SK-N-SH treated with all-trans-retinoic acid at 6 μM for 48 hours (cell line): ENCODE data around the gene ADAMTSL3.

ENCODE experiments used
- ATAC-seq: fragments of 200-7000 bp; cut with Tn5 transposase; 3 replicates; pipeline ENCODE4 v1.9.1; 2020; ENCODE audit warnings: mild to moderate bottlenecking, moderate library complexity
- ARNTL ChIP-seq: fragments of 450-650 bp; formaldehyde crosslinking; IDR thresholded peaks from 2 replicates; pipeline ENCODE4 v1.5.0; 2020; ENCODE audit warnings: low read depth, mild to moderate bottlenecking, moderate library complexity, borderline replicate concordance
- BACH2 ChIP-seq: fragments of 250-450 bp; sonication (Bioruptor Pico); IDR thresholded peaks from 2 replicates; pipeline ENCODE4 v1.9.0; 2021; ENCODE audit warnings: mild to moderate bottlenecking, borderline replicate concordance
- CREB5 ChIP-seq: fragments of 250-450 bp; sonication (Bioruptor Pico); IDR thresholded peaks from 2 replicates; pipeline ENCODE4 v1.5.1; 2020; ENCODE audit warnings: low read depth, mild to moderate bottlenecking, moderate library complexity
- CSDC2 ChIP-seq: fragments of 250-450 bp; sonication (Bioruptor Pico); IDR thresholded peaks from 2 replicates; pipeline ENCODE4 v1.5.0; 2020; ENCODE audit warnings: mild to moderate bottlenecking, moderate library complexity
- CSRNP3 ChIP-seq: fragments of 250-450 bp; sonication (Bioruptor Pico); IDR thresholded peaks from 2 replicates; pipeline ENCODE4 v1.5.1; 2021; ENCODE audit warnings: mild to moderate bottlenecking, moderate library complexity
- ESRRG ChIP-seq: fragments of 250-450 bp; sonication (Bioruptor Pico); IDR thresholded peaks from 2 replicates; pipeline ENCODE4 v1.6.1; 2021; ENCODE audit warnings: mild to moderate bottlenecking
- ISL1 ChIP-seq: fragments of 250-450 bp; sonication (Bioruptor Pico); IDR thresholded peaks from 2 replicates; pipeline ENCODE4 v2.1.2; 2022; ENCODE audit warnings: mild to moderate bottlenecking, moderate library complexity
- OSR1 ChIP-seq: fragments of 250-450 bp; sonication (Bioruptor Pico); IDR thresholded peaks from 2 replicates; pipeline ENCODE4 v1.8.0; 2022; ENCODE audit warnings: moderate library complexity, mild to moderate bottlenecking, inconsistent platforms
- PATZ1 ChIP-seq: fragments of 250-450 bp; sonication (Bioruptor Pico); IDR thresholded peaks from 2 replicates; pipeline ENCODE4 v1.8.0; 2020; ENCODE audit warnings: mild to moderate bottlenecking, moderate library complexity, borderline replicate concordance
- POU6F1 ChIP-seq: fragments of 250-450 bp; sonication (Bioruptor Pico); IDR thresholded peaks from 2 replicates; pipeline ENCODE4 v1.8.0; 2021; ENCODE audit warnings: low read depth, mild to moderate bottlenecking, moderate library complexity, borderline replicate concordance
- PPARA ChIP-seq: fragments of 250-450 bp; sonication (Bioruptor Pico); IDR thresholded peaks from 2 replicates; pipeline ENCODE4 v1.5.0; 2020; ENCODE audit warnings: mild to moderate bottlenecking, borderline replicate concordance
- RARB ChIP-seq: fragments of 250-450 bp; sonication (Bioruptor Pico); IDR thresholded peaks from 2 replicates; pipeline ENCODE4 v1.8.0; 2021; ENCODE audit warnings: mild to moderate bottlenecking, moderate library complexity
- SNAI2 ChIP-seq: fragments of 250-450 bp; sonication (Bioruptor Pico); IDR thresholded peaks from 2 replicates; pipeline ENCODE4 v1.5.0; 2020; ENCODE audit warnings: mild to moderate bottlenecking, moderate library complexity
- TCF4 ChIP-seq: fragments of 250-450 bp; sonication (Bioruptor Pico); IDR thresholded peaks from 2 replicates; pipeline ENCODE4 v1.8.0; 2021; ENCODE audit warnings: mild to moderate bottlenecking, moderate library complexity, borderline replicate concordance
- TOX ChIP-seq: fragments of 250-450 bp; sonication (Bioruptor Pico); IDR thresholded peaks from 2 replicates; pipeline ENCODE4 v1.8.0; 2021; ENCODE audit warnings: mild to moderate bottlenecking, moderate library complexity, borderline replicate concordance
- TSHZ2 ChIP-seq: fragments of 250-450 bp; sonication (Bioruptor Pico); IDR thresholded peaks from 2 replicates; pipeline ENCODE4 v1.5.0; 2020; ENCODE audit warnings: mild to moderate bottlenecking, moderate library complexity
- ZFP3 ChIP-seq: fragments of 250-450 bp; sonication (Bioruptor Pico); IDR thresholded peaks from 2 replicates; pipeline ENCODE4 v1.5.0; 2020; ENCODE audit warnings: mild to moderate bottlenecking, moderate library complexity
- ZFP30 ChIP-seq: fragments of 450-650 bp; formaldehyde crosslinking; IDR thresholded peaks from 2 replicates; pipeline ENCODE4 v1.5.0; 2022; ENCODE audit warnings: mild to moderate bottlenecking, moderate library complexity
- ZNF565 ChIP-seq: fragments of 450-650 bp; formaldehyde crosslinking; conservative IDR thresholded peaks from 2 replicates; pipeline ENCODE4 v1.5.0; 2020; ENCODE audit warnings: low read depth, mild to moderate bottlenecking, moderate library complexity
- ZNF70 ChIP-seq: fragments of 450-650 bp; formaldehyde crosslinking; IDR thresholded peaks from 2 replicates; pipeline ENCODE4 v1.5.0; 2020; ENCODE audit warnings: mild to moderate bottlenecking, moderate library complexity
- ZNF8 ChIP-seq: fragments of 450-650 bp; formaldehyde crosslinking; IDR thresholded peaks from 2 replicates; pipeline ENCODE4 v1.5.0; 2020; ENCODE audit warnings: mild to moderate bottlenecking, moderate library complexity

ADAMTSL3 gene

GRCh38 chr15:83739629-83740028 is 85.7 kb downstream of the ADAMTSL3 start:
- TF ChIP-seq CREB5 (CRISPR knock-in tag) (no peak), BACH2 (CRISPR knock-in tag) (no peak), ZFP30 (no peak), ESRRG (CRISPR knock-in tag) (no peak), PATZ1 (CRISPR knock-in tag) (no peak), POU6F1 (no peak), ZFP3 (CRISPR knock-in tag) (no peak), TOX (CRISPR knock-in tag) (no peak), TSHZ2 (no peak), ZNF70 (CRISPR knock-in tag) (no peak), CSDC2 (CRISPR knock-in tag) (no peak), TCF4 (no peak), ZNF565 (CRISPR knock-in tag) (no peak), PPARA (CRISPR knock-in tag) (no peak), RARB (CRISPR knock-in tag) (no peak), CSRNP3 (no peak), ARNTL (CRISPR knock-in tag) (no peak), ISL1 (CRISPR knock-in tag) (no peak)
- ATAC-seq, result no peak

- no peak for ATAC-seq
- no peak for TF ChIP-seq POU6F1
- TF ChIP-seq OSR1 (CRISPR knock-in tag), result no peak
- TF ChIP-seq CREB5 (CRISPR knock-in tag), result no peak
- no peak for TF ChIP-seq ZFP3 (CRISPR knock-in tag)
- no peak for TF ChIP-seq ESRRG (CRISPR knock-in tag)
- TF ChIP-seq SNAI2 (CRISPR knock-in tag), result no peak
- no peak for TF ChIP-seq ZNF70 (CRISPR knock-in tag)
- no peak for TF ChIP-seq CSRNP3
- no peak for TF ChIP-seq ZNF8
- no peak for TF ChIP-seq CSDC2 (CRISPR knock-in tag)
- TF ChIP-seq PATZ1 (CRISPR knock-in tag), result no peak
- TF ChIP-seq TOX (CRISPR knock-in tag), result no peak
- no peak for TF ChIP-seq TCF4
- no peak for TF ChIP-seq ZFP30
Observed at GRCh38 chr15:83745771-83746170, 91.8 kb downstream of the ADAMTSL3 start.
